BLaER1 treated with 17β-estradiol and CSF1 and Interleukin-3, amounts not matched to agents 10 nM and 100 nM (cell line): ENCODE results near the gene TMEM63A.

Experiments used
- H3K27ac ChIP-seq, 11 experiments: shearing (Covaris generic); formaldehyde crosslinking; 2 replicates each; pipeline ENCODE4 v1.8.1; 2022
- H3K27me3 ChIP-seq, 11 experiments: shearing (Covaris generic); formaldehyde crosslinking; 2 replicates each; pipeline ENCODE4 v1.8.1; 2022
- H3K36me3 ChIP-seq, 11 experiments: shearing (Covaris generic); formaldehyde crosslinking; 2 replicates each; pipeline ENCODE4 v1.8.1; 2022
- H3K4me1 ChIP-seq, 10 experiments: shearing (Covaris generic); formaldehyde crosslinking; 2 replicates each; pipeline ENCODE4 v1.8.1; 2022
- H3K4me2 ChIP-seq, 11 experiments: shearing (Covaris generic); formaldehyde crosslinking; 2 replicates each; pipeline ENCODE4 v1.8.1; 2022
- H3K4me3 ChIP-seq, 10 experiments: shearing (Covaris generic); formaldehyde crosslinking; 2 replicates each; pipeline ENCODE4 v1.8.1; 2022
- H3K9ac ChIP-seq, 11 experiments: shearing (Covaris generic); formaldehyde crosslinking; 2 replicates each; pipeline ENCODE4 v1.8.1; 2022
- H3K9me3 ChIP-seq, 11 experiments: shearing (Covaris generic); formaldehyde crosslinking; replicated peaks in 1 of 11; 2 replicates each; pipeline ENCODE4 v1.8.1; 2022
- H4K20me1 ChIP-seq, 11 experiments: shearing (Covaris generic); formaldehyde crosslinking; 2 replicates each; pipeline ENCODE4 v1.8.1; 2022
- Cebpa-rat ChIP-seq, 11 experiments: shearing (Covaris generic); IDR thresholded peaks; 2 replicates each; pipeline ENCODE4 v1.8.1; 2022

The TMEM63A gene

DNA sequence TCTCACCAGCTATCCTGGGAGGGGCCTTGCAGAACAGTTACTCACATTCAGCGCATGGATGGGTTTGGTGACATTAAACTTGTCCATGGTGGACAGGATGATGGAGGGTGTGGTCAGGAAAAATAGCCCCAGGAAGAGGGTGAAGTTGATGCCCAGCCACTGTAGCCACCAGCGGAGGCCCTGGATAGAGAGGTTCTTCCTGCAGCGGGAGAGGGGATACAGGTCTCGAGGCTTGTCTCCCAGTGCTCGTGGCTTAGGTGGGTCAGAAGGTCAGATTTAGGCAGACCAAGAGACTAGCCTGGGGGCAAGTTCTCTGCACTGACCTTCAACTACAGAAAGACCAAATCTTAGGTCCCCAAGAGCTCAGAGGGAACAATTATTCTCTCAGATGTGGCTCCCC lies 23.0 kb downstream of the TMEM63A start:
- Histone ChIP-seq H3K9ac (no peak overlapping the region), H3K36me3 (peaks cover 37 to 88% (median 64%) of the 10 kb centered on the region in 11 experiments), H3K27ac (no peak overlapping the region), H3K4me2 (no peak overlapping the region), H3K9me3 (no peaks in the 10 kb centered on the region), H4K20me1 (no peaks in the 10 kb centered on the region; a peak in 2 of 22 replicates), H3K4me1 (peaks cover 21 to 72% (median 59%) of the 10 kb centered on the region in 10 experiments), H3K27me3 (no peaks in the 10 kb centered on the region), H3K4me3 (no peak overlapping the region)
- no peak for TF ChIP-seq Cebpa-rat (IDR thresholded peaks at IDR 0.05)

GRCh38 chr1:225857256-225857655 lies 24.9 kb downstream of the TMEM63A start:
- Histone ChIP-seq H3K4me1 (peaks cover 34 to 72% (median 60%) of the 10 kb centered on the region in 10 experiments), H3K9me3 (no peaks in the 10 kb centered on the region), H3K4me3 (no peak overlapping the region), H3K4me2 (peak overlapping the region in 9 of 11 experiments; percentile 64 to 86 (median 82); a peak in 16 of 22 replicates), H3K9ac (peak overlapping the region in 3 of 11 experiments; percentile 70 to 76 (median 74); a peak in 2 of 22 replicates), H3K27me3 (no peaks in the 10 kb centered on the region), H3K36me3 (peaks cover 40 to 86% (median 63%) of the 10 kb centered on the region in 11 experiments), H3K27ac (peak overlapping the region in 4 of 11 experiments; percentile 77 to 84 (median 80); a peak in 7 of 22 replicates), H4K20me1 (no peaks in the 10 kb centered on the region; a peak in 1 of 22 replicates)
- no peak for TF ChIP-seq Cebpa-rat (IDR thresholded peaks at IDR 0.05)

- peak overlapping the region in 8 of 10 experiments; percentile 8 to 44 (median 32); a peak in 12 of 20 replicates for H3K4me3 ChIP-seq
- peaks cover 44 to 78% (median 67%) of the 10 kb centered on the region in 10 experiments for H3K4me1 ChIP-seq
- H3K9me3 ChIP-seq, result peaks cover 0 to 7% (median 5%) of the 10 kb centered on the region in 11 experiments; a peak in 14 of 22 replicates
- no peaks in the 10 kb centered on the region; a peak in 1 of 22 replicates for H4K20me1 ChIP-seq
- peak overlapping the region in 10 of 11 experiments; percentile 40 to 84 (median 80); a peak in 20 of 22 replicates for H3K27ac ChIP-seq
- no peak for TF ChIP-seq Cebpa-rat (IDR thresholded peaks at IDR 0.05)
- H3K9ac ChIP-seq, result peak overlapping the region; percentile 34 to 77 (median 70)
- peak overlapping the region; percentile 64 to 86 (median 80) for H3K4me2 ChIP-seq
- H3K36me3 ChIP-seq, result peaks cover 30 to 81% (median 53%) of the 10 kb centered on the region in 11 experiments
- no peaks in the 10 kb centered on the region for H3K27me3 ChIP-seq
These were observed 26.5 kb downstream of the TMEM63A start for GRCh38 chr1:225855503-225856300.

GRCh38 chr1:225853441-225853840 lies 28.7 kb downstream of the TMEM63A start:
- H3K9ac ChIP-seq, result 0 out of 22 replicates have a peak overlapping the region, but pooled peaks of 1 of the 11 experiments have one; percentile 27
- H3K4me3 ChIP-seq, result no peak overlapping the region
- no peak for TF ChIP-seq Cebpa-rat (IDR thresholded peaks at IDR 0.05)
- peaks cover 0 to 5% (median 0%) of the 10 kb centered on the region in 11 experiments; a peak in 3 of 22 replicates for H4K20me1 ChIP-seq
- H3K36me3 ChIP-seq, result peaks cover 23 to 70% (median 44%) of the 10 kb centered on the region in 11 experiments; a peak in 21 of 22 replicates
- peak overlapping the region in 2 of 11 experiments; percentile 64 to 70; a peak in 2 of 22 replicates for H3K27ac ChIP-seq
- peaks cover 62 to 96% (median 89%) of the 10 kb centered on the region in 10 experiments for H3K4me1 ChIP-seq
- peak overlapping the region; percentile 60 to 88 (median 75) for H3K4me2 ChIP-seq
- no peaks in the 10 kb centered on the region for H3K27me3 ChIP-seq
- H3K9me3 ChIP-seq, result peaks cover 0 to 14% (median 10%) of the 10 kb centered on the region in 11 experiments; a peak in 14 of 22 replicates

- H3K4me2 ChIP-seq, result peak overlapping the region; percentile 60 to 88 (median 75)
- H3K36me3 ChIP-seq, result peaks cover 23 to 64% (median 44%) of the 10 kb centered on the region in 11 experiments; a peak in 21 of 22 replicates
These were observed 29.6 kb downstream of the TMEM63A start for GRCh38 chr1:225852413-225853124.

DNA sequence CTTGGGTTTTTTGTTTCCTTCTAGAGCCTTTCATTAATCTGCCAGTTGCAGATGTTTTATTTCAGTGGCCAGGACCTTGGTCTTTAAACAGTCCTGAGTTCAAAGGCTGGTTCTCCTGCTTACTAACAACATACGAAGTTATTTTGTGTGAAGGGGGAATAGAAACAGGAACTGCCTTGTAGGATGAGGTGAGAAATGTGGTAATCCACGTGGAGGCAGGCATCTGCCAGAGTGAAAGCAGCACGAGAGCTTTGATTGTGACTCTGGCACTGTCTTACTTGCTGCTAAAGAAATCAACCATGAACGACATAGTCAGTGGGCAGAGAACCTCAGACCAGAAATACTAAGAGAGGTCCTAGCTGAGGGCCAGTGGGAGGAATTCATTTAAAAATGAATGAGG lies 30.4 kb downstream of the TMEM63A start:
- H3K9ac ChIP-seq, result peak overlapping the region in 7 of 11 experiments; percentile 1 to 51 (median 26); a peak in 9 of 22 replicates

More at GRCh38 chr1:225852413-225853124, 29.6 kb downstream of the TMEM63A start:
- Histone ChIP-seq H3K27me3 (no peaks in the 10 kb centered on the region), H4K20me1 (peaks cover 0 to 14% (median 0%) of the 10 kb centered on the region in 11 experiments; a peak in 4 of 22 replicates), H3K27ac (peak overlapping the region in 9 of 11 experiments; percentile 28 to 70 (median 58); a peak in 17 of 22 replicates), H3K9me3 (peaks cover 0 to 14% (median 10%) of the 10 kb centered on the region in 11 experiments; a peak in 14 of 22 replicates), H3K9ac (peak overlapping the region in 7 of 11 experiments; percentile 1 to 51 (median 26); a peak in 10 of 22 replicates), H3K4me1 (peaks cover 71 to 100% (median 95%) of the 10 kb centered on the region in 10 experiments), H3K4me3 (peak overlapping the region in 1 of 10 experiments; percentile 3; a peak in 1 of 20 replicates)
- TF ChIP-seq Cebpa-rat (IDR thresholded peaks at IDR 0.05), result no peak

GRCh38 chr1:225850370-225850769 lies 31.8 kb downstream of the TMEM63A start:
- Histone ChIP-seq H3K27ac (no peak overlapping the region; a peak in 1 of 22 replicates), H3K9ac (no peak overlapping the region), H3K4me3 (no peak overlapping the region), H3K4me2 (peak overlapping the region in 9 of 11 experiments; percentile 71 to 91 (median 86); a peak in 13 of 22 replicates), H3K36me3 (peaks cover 36 to 66% (median 51%) of the 10 kb centered on the region in 11 experiments), H3K4me1 (peaks cover 64 to 99% (median 92%) of the 10 kb centered on the region in 10 experiments), H4K20me1 (peaks cover 0 to 29% (median 0%) of the 10 kb centered on the region in 11 experiments; a peak in 6 of 22 replicates), H3K9me3 (peaks cover 0 to 14% (median 10%) of the 10 kb centered on the region in 11 experiments; a peak in 14 of 22 replicates), H3K27me3 (no peaks in the 10 kb centered on the region)
- no peak for TF ChIP-seq Cebpa-rat (IDR thresholded peaks at IDR 0.05)

More for the DNA sequence above, 30.4 kb downstream of the TMEM63A start:
- Histone ChIP-seq H3K9me3 (peaks cover 0 to 14% (median 10%) of the 10 kb centered on the region in 11 experiments; a peak in 14 of 22 replicates), H3K27ac (peak overlapping the region in 9 of 11 experiments; percentile 28 to 70 (median 58); a peak in 18 of 22 replicates), H3K27me3 (no peaks in the 10 kb centered on the region), H3K4me1 (peaks cover 78 to 100% (median 96%) of the 10 kb centered on the region in 10 experiments), H3K4me3 (no peak overlapping the region), H4K20me1 (peaks cover 0 to 20% (median 0%) of the 10 kb centered on the region in 11 experiments; a peak in 6 of 22 replicates), H3K36me3 (peaks cover 26 to 64% (median 45%) of the 10 kb centered on the region in 11 experiments), H3K4me2 (peak overlapping the region; percentile 60 to 88 (median 75))
- TF ChIP-seq Cebpa-rat (IDR thresholded peaks at IDR 0.05), result no peak

DNA sequence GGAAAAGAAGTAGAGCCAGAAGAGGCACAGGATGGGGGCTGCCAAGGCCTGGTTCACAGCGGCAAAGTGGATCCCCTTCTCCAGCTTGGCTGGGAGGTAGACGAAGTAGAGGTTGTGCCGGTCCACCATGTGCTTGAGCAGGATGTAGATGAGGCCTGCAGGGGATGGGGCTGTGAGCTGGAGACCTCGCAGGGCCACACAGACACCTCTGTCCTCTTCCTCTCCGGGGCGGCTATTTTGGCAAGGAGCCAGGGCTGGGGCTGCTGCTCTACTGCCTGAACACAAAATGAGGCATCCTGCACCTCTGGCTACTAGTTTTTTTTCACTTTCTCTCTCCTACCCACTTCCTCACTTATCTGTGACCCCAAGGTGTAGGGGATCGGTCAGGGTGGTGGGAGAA lies 32.3 kb downstream of the TMEM63A start:
- no peak for TF ChIP-seq Cebpa-rat (IDR thresholded peaks at IDR 0.05)
- peaks cover 0 to 14% (median 10%) of the 10 kb centered on the region in 11 experiments; a peak in 14 of 22 replicates for H3K9me3 ChIP-seq
- no peak overlapping the region for H3K4me3 ChIP-seq
- H3K27me3 ChIP-seq, result no peaks in the 10 kb centered on the region
- 0 out of 22 replicates have a peak overlapping the region, but pooled peaks of 1 of the 11 experiments have one; percentile 65 for H3K9ac ChIP-seq
- H3K27ac ChIP-seq, result peak overlapping the region in 4 of 11 experiments; percentile 10 to 55 (median 46); a peak in 5 of 22 replicates
- H3K4me1 ChIP-seq, result peaks cover 62 to 95% (median 88%) of the 10 kb centered on the region in 10 experiments
- peaks cover 33 to 61% (median 49%) of the 10 kb centered on the region in 11 experiments for H3K36me3 ChIP-seq
- peaks cover 0 to 29% (median 0%) of the 10 kb centered on the region in 11 experiments; a peak in 6 of 22 replicates for H4K20me1 ChIP-seq
- H3K4me2 ChIP-seq, result peak overlapping the region; percentile 71 to 91 (median 86)
